K562 (cell line): Measurements from ENCODE around the gene DELE1. TPM values are rescaled to one million over a fixed set of nuclear protein-coding genes. Genes with fewer than 3 reads are reported as not detected.

ENCODE experiments used
- ADNP ChIP-seq: fragments of 200-800 bp; sonication (Bioruptor generic); IDR thresholded peaks from 2 replicates; pipeline ENCODE4 v1.6.1; 2016; ENCODE audit warnings: missing genetic modification characterization, missing compliant biosample characterization
- EHMT2 ChIP-seq: fragments of 450-650 bp; IDR thresholded peaks from 2 replicates; pipeline ENCODE4 v1.6.1; 2018; ENCODE audit warnings: antibody characterized with exemption
- HNRNPH1 ChIP-seq: fragments of 200-400 bp; formaldehyde crosslinking; optimal IDR thresholded peaks from 2 replicates; pipeline ENCODE3; 2017; ENCODE audit warnings: low read depth, mild to moderate bottlenecking, low read length, moderate library complexity
- MEF2A ChIP-seq: IDR thresholded peaks from 2 replicates; pipeline ENCODE4 v1.6.1; 2011; ENCODE audit warnings: low read depth, mild to moderate bottlenecking, low read length, moderate library complexity; ENCODE audit not compliant: control insufficient read depth
- MIER1 ChIP-seq: fragments of 450-650 bp; IDR thresholded peaks from 2 replicates; pipeline ENCODE4 v1.6.1; 2016; ENCODE audit warnings: antibody characterized with exemption, mild to moderate bottlenecking, low read depth
- REST ChIP-seq, 2 experiments: fragments of 450-650 bp; formaldehyde crosslinking in 1 of 2; IDR thresholded peaks; 2 replicates each; pipeline versions ENCODE4 v1.4.0 to v1.6.1; 2014 to 2020; ENCODE audit warnings: mild to moderate bottlenecking in 2 of 2, borderline replicate concordance in 1 of 2, low read depth in 1 of 2
- TCF7 ChIP-seq: sonication (generic); IDR thresholded peaks from 2 replicates; pipeline ENCODE4 v1.6.1; 2016; ENCODE audit warnings: antibody characterized with exemption, borderline replicate concordance
- TGIF2 ChIP-seq: sonication (generic); formaldehyde crosslinking; IDR thresholded peaks from 2 replicates; pipeline ENCODE4 v1.8.1; 2022; ENCODE audit warnings: mild to moderate bottlenecking, missing genetic modification reagents, moderate library complexity
- WHSC1 ChIP-seq: IDR thresholded peaks from one replicate; pipeline ENCODE4 v1.6.1; 2012; ENCODE audit warnings: low read length, control low read depth, inconsistent platforms
- ZKSCAN3 ChIP-seq: fragments of 250-450 bp; sonication (Bioruptor Pico); IDR thresholded peaks from 2 replicates; pipeline ENCODE4 v1.4.0; 2020
- polyA plus RNA-seq, 8 experiments: library from polyadenylated mRNA; depleted of rRNA in 4 of 8; stranded (reverse) in 5 of 8; unstranded in 3 of 8; fragments of >200 nt; fragmentation: Nextera tagmentation in 2 of 8; fragmentation: Illumina TruSeq in 1 of 8; extraction: Ambion mirVana in 2 of 8; extraction: Trizol in 1 of 8; gene quantifications; 2 replicates each; pipeline versions ENCODE4 v1.2.1 to v1.2.3, GENCODE V29; 2011 to 2014; ENCODE audit warnings: inconsistent platforms in 1 of 8, missing spikeins in 1 of 8
- total RNA-seq, 7 experiments: library from RNA; depleted of rRNA in 6 of 7; stranded (reverse); fragments of >200 nt in 6 of 7; fragmentation: Illumina TruSeq in 2 of 7; extraction: Trizol in 2 of 7; gene quantifications; 2 replicates each; pipeline versions ENCODE4 v1.2.1 to v1.2.3, GENCODE V29; 2011 to 2021; ENCODE audit warnings: low replicate concordance in 1 of 7
- TF ChIP-seq, protein P1 (sequence below): fragments of 250-450 bp; sonication (Bioruptor Pico); IDR thresholded peaks from 2 replicates; pipeline ENCODE4 v1.8.0; 2022; ENCODE audit warnings: inconsistent platforms, mild to moderate bottlenecking, moderate library complexity, borderline replicate concordance
- TF ChIP-seq, protein P2 (sequence below): IDR thresholded peaks from 2 replicates; pipeline ENCODE4 v1.6.1; 2012; ENCODE audit warnings: low read depth, low read length, improper control_type of control experiment, borderline replicate concordance

DELE1 gene
- total and polyA plus RNA-seq, 9 of the 15 experiments (the other 6 are each of a cell fraction or from before 2014, with no cell fraction given) = 16.6 to 74.4 (median 49.8) TPM

- TF ChIP-seq, protein P1, sequence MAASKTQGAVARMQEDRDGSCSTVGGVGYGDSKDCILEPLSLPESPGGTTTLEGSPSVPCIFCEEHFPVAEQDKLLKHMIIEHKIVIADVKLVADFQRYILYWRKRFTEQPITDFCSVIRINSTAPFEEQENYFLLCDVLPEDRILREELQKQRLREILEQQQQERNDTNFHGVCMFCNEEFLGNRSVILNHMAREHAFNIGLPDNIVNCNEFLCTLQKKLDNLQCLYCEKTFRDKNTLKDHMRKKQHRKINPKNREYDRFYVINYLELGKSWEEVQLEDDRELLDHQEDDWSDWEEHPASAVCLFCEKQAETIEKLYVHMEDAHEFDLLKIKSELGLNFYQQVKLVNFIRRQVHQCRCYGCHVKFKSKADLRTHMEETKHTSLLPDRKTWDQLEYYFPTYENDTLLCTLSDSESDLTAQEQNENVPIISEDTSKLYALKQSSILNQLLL (CRISPR knock-in tag) = no peak
- TF ChIP-seq EHMT2 (peak; percentile 94), ZKSCAN3 (CRISPR knock-in tag) (no peak), TGIF2 (0 out of 2 replicates have a peak, but pooled peaks have one; percentile 15), ADNP (tag) (no peak), REST (IDR thresholded peaks at IDR 0.05; ENCODE audit: borderline replicate concordance) (peak; percentile 99), REST (CRISPR knock-in tag; IDR thresholded peaks at IDR 0.05; ENCODE audit: low read depth) (peak; percentile 98), MEF2A (no peak), MIER1 (peak; percentile 95), TCF7 (no peak), WHSC1 (no peak), HNRNPH1 (no peak)
- TF ChIP-seq, protein P2, sequence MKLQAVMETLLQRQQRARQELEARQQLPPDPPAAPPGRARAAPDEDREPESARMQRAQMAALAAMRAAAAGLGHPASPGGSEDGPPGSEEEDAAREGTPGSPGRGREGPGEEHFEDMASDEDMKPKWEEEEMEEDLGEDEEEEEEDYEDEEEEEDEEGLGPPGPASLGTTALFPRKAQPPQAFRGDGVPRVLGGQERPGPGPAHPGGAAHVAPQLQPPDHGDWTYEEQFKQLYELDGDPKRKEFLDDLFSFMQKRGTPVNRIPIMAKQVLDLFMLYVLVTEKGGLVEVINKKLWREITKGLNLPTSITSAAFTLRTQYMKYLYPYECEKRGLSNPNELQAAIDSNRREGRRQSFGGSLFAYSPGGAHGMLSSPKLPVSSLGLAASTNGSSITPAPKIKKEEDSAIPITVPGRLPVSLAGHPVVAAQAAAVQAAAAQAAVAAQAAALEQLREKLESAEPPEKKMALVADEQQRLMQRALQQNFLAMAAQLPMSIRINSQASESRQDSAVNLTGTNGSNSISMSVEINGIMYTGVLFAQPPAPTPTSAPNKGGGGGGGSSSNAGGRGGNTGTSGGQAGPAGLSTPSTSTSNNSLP = no peak
Observed at GRCh38 chr5:141883184-141883891, 40.3 kb upstream of the DELE1 start (continued).
